GM18517 (cell line): ENCODE measurements around the gene PELI3.
A peak's percentile ranks its signal among the peaks of the same experiment; 100 is the strongest.
"Not testable (repeated sequence)": the region's sequence is repeated elsewhere in the genome, so short reads cannot be mapped to it uniquely, and the experiment has no call there.

Experiments used
- ATAC-seq: cut with Tn5 transposase; IDR thresholded peaks from one replicate; pipeline ENCODE4 v1.9.1; 2021; ENCODE audit warnings: mild to moderate bottlenecking, moderate library complexity; ENCODE audit not compliant: unreplicated experiment

Gene PELI3, protein sequence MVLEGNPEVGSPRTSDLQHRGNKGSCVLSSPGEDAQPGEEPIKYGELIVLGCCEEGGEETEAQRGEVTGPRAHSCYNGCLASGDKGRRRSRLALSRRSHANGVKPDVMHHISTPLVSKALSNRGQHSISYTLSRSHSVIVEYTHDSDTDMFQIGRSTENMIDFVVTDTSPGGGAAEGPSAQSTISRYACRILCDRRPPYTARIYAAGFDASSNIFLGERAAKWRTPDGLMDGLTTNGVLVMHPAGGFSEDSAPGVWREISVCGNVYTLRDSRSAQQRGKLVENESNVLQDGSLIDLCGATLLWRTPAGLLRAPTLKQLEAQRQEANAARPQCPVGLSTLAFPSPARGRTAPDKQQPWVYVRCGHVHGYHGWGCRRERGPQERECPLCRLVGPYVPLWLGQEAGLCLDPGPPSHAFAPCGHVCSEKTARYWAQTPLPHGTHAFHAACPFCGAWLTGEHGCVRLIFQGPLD

GRCh38 chr11:66466225-66467033 is at the start of gene PELI3:
Gene PELI3, plus strand, starts transcription at chr11:66466905. Its CDS starts 1,224 bp downstream, at chr11:66468129.
- peak; percentile 71 for ATAC-seq

- ATAC-seq = no peak
Measured at GRCh38 chr11:66417000-66417399, 49.7 kb upstream of the PELI3 start.

DNA sequence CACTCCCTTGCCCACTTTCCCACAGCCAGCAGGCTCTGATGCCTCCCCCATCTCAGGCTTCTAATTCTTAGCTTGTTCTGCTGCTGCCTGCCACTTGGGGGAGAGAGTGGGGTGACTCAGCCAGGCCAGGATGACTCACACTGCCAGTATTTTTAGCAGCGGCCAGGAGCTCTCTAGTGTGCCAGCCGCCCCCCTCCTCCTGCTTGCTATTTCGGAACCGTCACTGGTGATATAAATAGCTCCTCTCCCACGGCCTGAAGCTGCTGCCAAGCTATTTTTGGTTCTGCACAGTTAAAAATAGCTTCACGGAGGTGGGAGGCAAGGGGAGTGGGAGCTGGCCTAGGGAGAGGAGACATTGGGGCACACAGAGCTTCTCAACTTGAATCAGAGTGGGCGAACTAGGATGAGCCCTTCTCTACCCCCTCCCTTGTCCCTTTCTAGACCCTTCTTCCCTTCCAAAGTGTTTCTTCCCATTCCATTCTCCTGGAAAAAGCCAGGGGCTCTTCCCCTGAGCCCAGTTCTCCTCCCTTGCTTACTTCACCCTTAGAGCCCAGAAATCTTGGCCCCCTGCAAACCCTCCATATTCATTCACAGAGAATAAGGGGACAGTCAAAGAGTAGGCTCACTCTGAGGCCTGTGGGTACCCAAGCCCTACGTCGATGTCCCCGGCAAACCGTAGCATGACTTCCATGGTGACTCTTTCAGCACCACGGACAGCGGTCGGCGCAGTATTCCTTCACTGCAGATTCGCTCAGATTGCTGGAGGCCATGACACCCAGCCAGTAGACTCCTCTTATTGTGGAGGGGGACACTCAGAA is 48.3 kb upstream of the PELI3 start:
- no peak for ATAC-seq

DNA sequence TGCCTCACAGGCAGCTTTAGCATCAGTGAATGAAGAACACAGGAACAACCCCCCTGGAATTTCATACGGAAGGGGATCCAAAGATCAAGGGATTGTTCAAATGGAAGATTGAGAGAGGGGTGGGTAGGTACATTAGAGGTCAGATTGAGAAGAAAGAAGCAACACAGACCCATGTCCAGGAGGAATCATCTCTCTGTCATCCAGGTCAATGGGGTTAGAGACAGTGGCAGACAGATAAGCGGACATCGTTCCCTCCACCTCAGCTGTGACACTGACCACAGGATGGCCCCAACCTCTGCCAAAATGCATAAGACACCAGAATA is 47.8 kb upstream of the PELI3 start:
- no peak for ATAC-seq

DNA sequence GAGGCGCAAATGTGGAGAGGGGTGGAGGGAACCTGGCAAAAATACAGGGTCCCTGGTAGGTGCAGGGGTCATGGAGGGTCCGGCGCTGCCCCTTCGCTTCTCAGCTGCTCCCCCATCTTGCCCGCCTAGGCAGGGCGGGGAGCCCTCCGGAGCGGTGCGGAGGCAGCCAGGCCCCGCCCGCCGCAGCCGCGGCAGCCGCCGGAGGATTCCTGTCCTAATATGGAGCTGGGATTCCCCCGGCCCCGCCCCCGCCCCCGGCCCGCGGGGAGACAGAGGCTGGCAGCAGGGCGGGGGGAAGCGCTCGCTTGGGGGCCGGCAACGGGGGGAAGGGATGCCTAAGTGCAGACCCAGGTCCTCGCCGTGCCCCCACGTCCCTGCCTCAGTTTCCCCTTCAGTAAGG is 46.9 kb upstream of the PELI3 start:
- no peak for ATAC-seq

GRCh38 chr11:66420671-66421476 is 45.8 kb upstream of the PELI3 start, which contains the start of gene NPAS4:
Gene NPAS4, plus strand, starts transcription at chr11:66421035. Its CDS starts 145 bp downstream, at chr11:66421180.
- ATAC-seq = no peak

GRCh38 chr11:66421492-66422205 is 45.1 kb upstream of the PELI3 start:
- ATAC-seq = no peak

- no peak for ATAC-seq
Measured at GRCh38 chr11:66426314-66426713, 40.4 kb upstream of the PELI3 start.

DNA sequence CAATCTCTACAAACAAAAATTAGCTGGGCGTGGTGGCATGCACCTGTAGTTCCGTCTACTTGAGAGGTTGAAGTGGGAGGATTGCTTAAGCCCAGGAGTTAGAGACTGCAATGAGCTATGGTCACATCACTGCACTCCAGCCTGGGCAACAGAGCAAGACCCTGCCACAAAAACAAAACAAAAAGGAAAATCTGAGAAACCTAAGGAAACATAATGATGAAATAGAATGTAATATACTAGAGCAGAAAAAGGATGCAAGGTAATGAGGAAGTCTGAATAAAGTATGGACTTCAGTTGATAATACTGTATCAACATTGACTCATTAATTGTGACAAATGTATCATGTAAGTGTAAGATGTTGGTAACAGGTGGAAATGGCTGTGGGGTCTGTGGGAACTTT is 37.8 kb upstream of the PELI3 start:
- ATAC-seq = no peak

GRCh38 chr11:66429983-66430602 is 36.6 kb upstream of the PELI3 start:
- no peak for ATAC-seq

- not testable (repeated sequence) for ATAC-seq
Measured at GRCh38 chr11:66431287-66431686, 35.4 kb upstream of the PELI3 start.

- ATAC-seq = not testable (repeated sequence)
Measured at GRCh38 chr11:66431871-66432329, 34.8 kb upstream of the PELI3 start.

- ATAC-seq = no peak
Measured at GRCh38 chr11:66432597-66432996, 34.1 kb upstream of the PELI3 start.

DNA sequence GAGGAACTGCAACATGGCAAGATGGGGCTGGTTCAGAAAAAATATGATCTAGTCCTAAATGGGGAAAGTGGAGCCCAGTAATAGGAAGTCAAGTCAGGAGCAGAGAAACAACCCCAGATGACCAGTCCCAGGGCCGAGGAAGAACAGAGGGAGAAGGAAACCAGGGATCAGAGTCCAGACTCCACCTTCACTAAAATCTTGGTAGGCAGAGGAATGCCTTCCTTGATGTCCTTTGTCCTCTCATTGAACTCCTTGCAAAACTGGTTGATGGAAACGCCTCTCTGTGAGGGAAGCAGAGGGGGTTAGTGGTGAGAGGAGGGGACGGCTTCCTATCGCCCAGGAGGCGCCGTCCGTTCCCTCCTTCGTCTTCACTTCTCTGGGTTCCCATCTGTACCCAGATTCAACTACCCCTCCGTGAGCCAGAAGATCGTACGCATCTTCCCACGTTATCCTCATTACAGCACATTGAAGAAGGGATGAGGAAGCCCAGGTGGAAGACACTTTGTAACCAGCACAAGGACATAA is 28.7 kb upstream of the PELI3 start:
- ATAC-seq = no peak

GRCh38 chr11:66438504-66439466 is 27.9 kb upstream of the PELI3 start, which contains the start of gene MRPL11:
Gene MRPL11, minus strand, starts transcription at chr11:66438848. Its CDS starts 94 bp downstream, at chr11:66438754.
- ATAC-seq = peak; percentile 95

GRCh38 chr11:66440101-66440939 is 26.4 kb upstream of the PELI3 start:
- ATAC-seq = not testable (repeated sequence)

- not testable (repeated sequence) for ATAC-seq
Measured at GRCh38 chr11:66440940-66441282, 25.8 kb upstream of the PELI3 start.
